Activated CD4-positive, alpha-beta T cell treated with anti-CD3 and anti-CD28 coated beads, Interleukin-2, amount 50 U/mL, for 1 hour (primary cell): ENCODE data around the gene MAP4K1.
"Not testable (repeated sequence)": the region's sequence is repeated elsewhere in the genome, so short reads cannot be mapped to it uniquely, and the experiment has no call there.

ENCODE experiments used
- DNase-seq: peaks from one replicate; pipeline ENCODE4 v3.0.0-alpha.2; 2020

Gene MAP4K1

GRCh38 chr19:38619361-38620174, 1.8 kb upstream of the MAP4K1 start:
- DNase-seq: no peak

- DNase-seq: peak; percentile 96
Observed at GRCh38 chr19:38618590-38619360, 1.0 kb upstream of the MAP4K1 start, which contains the start of gene EIF3K. EIF3K (plus strand) TSS chr19:38619188; CDS start chr19:38619269, 81 bp downstream.

GRCh38 chr19:38617283-38617763, 430 bp downstream of the MAP4K1 start:
- DNase-seq: no peak

GRCh38 chr19:38616265-38616664, 1.5 kb downstream of the MAP4K1 start:
- DNase-seq: no peak

GRCh38 chr19:38615007-38615581, 2.7 kb downstream of the MAP4K1 start:
- no peak for DNase-seq

GRCh38 chr19:38614289-38614688, 3.5 kb downstream of the MAP4K1 start:
- DNase-seq: no peak

GRCh38 chr19:38606131-38606530, 11.6 kb downstream of the MAP4K1 start:
- DNase-seq: no peak

GRCh38 chr19:38602856-38603255, 14.9 kb downstream of the MAP4K1 start:
- not testable (repeated sequence) for DNase-seq

- DNase-seq: no peak
Observed at GRCh38 chr19:38599722-38600121, 18.0 kb downstream of the MAP4K1 start.

- no peak for DNase-seq
Observed at GRCh38 chr19:38597075-38597474, 20.7 kb downstream of the MAP4K1 start.

GRCh38 chr19:38596057-38596981, 21.4 kb downstream of the MAP4K1 start:
- DNase-seq: peak; percentile 12

- DNase-seq: no peak
Observed at GRCh38 chr19:38592940-38593339, 24.8 kb downstream of the MAP4K1 start.

- no peak for DNase-seq
Observed at GRCh38 chr19:38588041-38588440, 29.7 kb downstream of the MAP4K1 start.

- no peak for DNase-seq
Observed at GRCh38 chr19:38587562-38587961, 30.2 kb downstream of the MAP4K1 start.

GRCh38 chr19:38583985-38584305, 33.8 kb downstream of the MAP4K1 start:
- DNase-seq: no peak

- DNase-seq: no peak
Observed at GRCh38 chr19:38583219-38583984, 34.4 kb downstream of the MAP4K1 start.

GRCh38 chr19:38580080-38580479, 37.7 kb downstream of the MAP4K1 start:
- no peak for DNase-seq

GRCh38 chr19:38579304-38579703, 38.4 kb downstream of the MAP4K1 start:
- not testable (repeated sequence) for DNase-seq

GRCh38 chr19:38577826-38578225, 39.9 kb downstream of the MAP4K1 start:
- DNase-seq: no peak

GRCh38 chr19:38571682-38572081, 46.1 kb downstream of the MAP4K1 start:
- DNase-seq: no peak

- no peak for DNase-seq
Observed at GRCh38 chr19:38569368-38569983, 48.3 kb downstream of the MAP4K1 start.
